ENCODE data around the gene RET. TPM values are rescaled to one million over a fixed set of nuclear protein-coding genes. Genes with fewer than 3 reads are reported as not detected.

The RET gene
- total and polyA plus RNA-seq, 5 donors = 0.23 to 0.59 (median 0.40) TPM

Other genes starting within 250 kb of the RET start
- 10 to 100 TPM in 3 of 4 donors, 1 to 10 TPM in 1; 10.0 to 17.2 (median 10.9) TPM for gene CSGALNACT2, start 61.4 kb downstream of the RET start, total RNA-seq
- 5.1 TPM for gene CSGALNACT2, start 61.4 kb downstream of the RET start, polyA plus RNA-seq
- gene RASGEF1A, start 190.0 kb downstream of the RET start, total RNA-seq = 1 to 10 TPM; 2.0 to 3.4 (median 3.0) TPM
- gene RASGEF1A, start 190.0 kb downstream of the RET start, polyA plus RNA-seq = 1.6 TPM